Measurements from ENCODE around the gene AP2A1.

Gene AP2A1

GRCh38 chr19:49730166-49730565 is 36.6 kb upstream of the AP2A1 start:
- no peak for TF ChIP-seq CTCF (conservative IDR thresholded peaks at IDR 0.05; ENCODE audit: low read depth, low read length)
- no peaks in the 10 kb centered on the region for H3K79me2 ChIP-seq (ENCODE audit: insufficient read depth, low read depth)
- H3K27ac ChIP-seq = no peak overlapping the region
- no peak overlapping the region for H3K4me2 ChIP-seq
- no peak overlapping the region for H3K4me3 ChIP-seq (IDR thresholded peaks at IDR 0.05; ENCODE audit: insufficient read depth, low read depth, low read length)
- no peaks in the 10 kb centered on the region for H3K4me1 ChIP-seq (ENCODE audit: low read depth, poor library complexity, severe bottlenecking)
- H3K9ac ChIP-seq = no peak overlapping the region
- H2AFZ ChIP-seq (ENCODE audit: low read depth) = no peak overlapping the region
- H4K20me1 ChIP-seq (ENCODE audit: insufficient read depth) = no peaks in the 10 kb centered on the region
- H3K27me3 ChIP-seq (ENCODE audit: insufficient read depth, low read depth) = peaks cover 63% of the 10 kb centered on the region
- H3K36me3 ChIP-seq (ENCODE audit: insufficient read depth) = no peaks in the 10 kb centered on the region

- Histone ChIP-seq H3K36me3 (ENCODE audit: insufficient read depth) (no peaks in the 10 kb centered on the region), H2AFZ (ENCODE audit: low read depth) (peak overlapping the region; percentile 4; the same call in 1 of the 2 replicates), H3K27ac (no peak overlapping the region), H3K79me2 (ENCODE audit: insufficient read depth, low read depth) (no peaks in the 10 kb centered on the region), H3K27me3 (ENCODE audit: insufficient read depth, low read depth) (peaks cover 8% of the 10 kb centered on the region; the same call in 1 of the 2 replicates), H3K9ac (no peak overlapping the region), H3K4me3 (IDR thresholded peaks at IDR 0.05; ENCODE audit: insufficient read depth, low read depth, low read length) (no peak overlapping the region), H3K4me1 (ENCODE audit: low read depth, poor library complexity, severe bottlenecking) (no peaks in the 10 kb centered on the region), H3K4me2 (no peak overlapping the region), H4K20me1 (ENCODE audit: insufficient read depth) (no peaks in the 10 kb centered on the region)
- no peak for TF ChIP-seq CTCF (conservative IDR thresholded peaks at IDR 0.05; ENCODE audit: low read depth, low read length)
These were observed 28.5 kb upstream of the AP2A1 start for GRCh38 chr19:49738268-49738667.

GRCh38 chr19:49739098-49739497 is 27.7 kb upstream of the AP2A1 start:
- no peak overlapping the region for H3K27ac ChIP-seq
- H3K4me1 ChIP-seq (ENCODE audit: low read depth, poor library complexity, severe bottlenecking) = no peaks in the 10 kb centered on the region
- no peak for TF ChIP-seq CTCF (conservative IDR thresholded peaks at IDR 0.05; ENCODE audit: low read depth, low read length)
- H2AFZ ChIP-seq (ENCODE audit: low read depth) = no peak overlapping the region
- no peak overlapping the region for H3K4me3 ChIP-seq (IDR thresholded peaks at IDR 0.05; ENCODE audit: insufficient read depth, low read depth, low read length)
- no peaks in the 10 kb centered on the region for H4K20me1 ChIP-seq (ENCODE audit: insufficient read depth)
- H3K79me2 ChIP-seq (ENCODE audit: insufficient read depth, low read depth) = no peaks in the 10 kb centered on the region
- no peak overlapping the region for H3K9ac ChIP-seq
- peaks cover 6% of the 10 kb centered on the region; the same call in 1 of the 2 replicates for H3K27me3 ChIP-seq (ENCODE audit: insufficient read depth, low read depth)
- no peaks in the 10 kb centered on the region for H3K36me3 ChIP-seq (ENCODE audit: insufficient read depth)
- H3K4me2 ChIP-seq = no peak overlapping the region

- Histone ChIP-seq H3K9ac (no peak overlapping the region), H4K20me1 (ENCODE audit: insufficient read depth) (no peaks in the 10 kb centered on the region), H3K4me3 (IDR thresholded peaks at IDR 0.05; ENCODE audit: insufficient read depth, low read depth, low read length) (no peak overlapping the region), H2AFZ (ENCODE audit: low read depth) (no peak overlapping the region), H3K27me3 (ENCODE audit: insufficient read depth, low read depth) (peaks cover 6% of the 10 kb centered on the region; the same call in 1 of the 2 replicates), H3K27ac (no peak overlapping the region), H3K4me1 (ENCODE audit: low read depth, poor library complexity, severe bottlenecking) (no peaks in the 10 kb centered on the region), H3K36me3 (ENCODE audit: insufficient read depth) (no peaks in the 10 kb centered on the region), H3K4me2 (no peak overlapping the region), H3K79me2 (ENCODE audit: insufficient read depth, low read depth) (no peaks in the 10 kb centered on the region)
- TF ChIP-seq CTCF (conservative IDR thresholded peaks at IDR 0.05; ENCODE audit: low read depth, low read length) = no peak
These were observed 26.9 kb upstream of the AP2A1 start for GRCh38 chr19:49739933-49740332.

All from KMS-11 (cell line).